Osteoblast (primary cell): ENCODE results near the gene ALKBH4. TPM values are rescaled to one million over a fixed set of nuclear protein-coding genes. Genes with fewer than 3 reads are reported as not detected.

Experiments
- DNase-seq: peaks from one replicate; pipeline ENCODE4 v3.0.0; 2011; ENCODE audit warnings: low spot score, mixed read lengths; ENCODE audit not compliant: insufficient read length; ENCODE audit errors: missing footprints
- H2AFZ ChIP-seq: 2 replicates; pipeline ENCODE4 v1.6.0; 2011; ENCODE audit warnings: mild to moderate bottlenecking, low read length
- H3K27ac ChIP-seq: 2 replicates; pipeline ENCODE4 v1.5.1; 2011; ENCODE audit warnings: mild to moderate bottlenecking, low read depth, low read length, moderate library complexity
- H3K27me3 ChIP-seq: 2 replicates; pipeline ENCODE4 v1.6.0; 2012; ENCODE audit warnings: mild to moderate bottlenecking, control low read depth, inconsistent platforms, low read length, moderate library complexity; ENCODE audit not compliant: insufficient read depth
- H3K36me3 ChIP-seq: 2 replicates; pipeline ENCODE4 v1.5.1; 2011; ENCODE audit warnings: mild to moderate bottlenecking, low read length, control low read depth, moderate library complexity; ENCODE audit not compliant: insufficient read depth
- H3K4me1 ChIP-seq: 2 replicates; pipeline ENCODE4 v1.5.1; 2011; ENCODE audit warnings: mild to moderate bottlenecking, low read length, control low read depth, moderate library complexity; ENCODE audit not compliant: insufficient read depth
- H3K4me2 ChIP-seq: 2 replicates; pipeline ENCODE4 v1.6.0; 2011; ENCODE audit warnings: mild to moderate bottlenecking, low read length; ENCODE audit not compliant: insufficient read depth
- H3K4me3 ChIP-seq: fragments of 200-600 bp; sonication (generic); 3 replicates; pipeline ENCODE4 v1.5.1; 2012; ENCODE audit warnings: mild to moderate bottlenecking, low read length, inconsistent platforms; ENCODE audit not compliant: insufficient read depth
- H3K79me2 ChIP-seq: 2 replicates; pipeline ENCODE4 v1.6.0; 2012; ENCODE audit warnings: mild to moderate bottlenecking, low read length, control low read depth, inconsistent platforms; ENCODE audit not compliant: insufficient read depth
- H3K9me3 ChIP-seq: 2 replicates; pipeline ENCODE4 v1.5.1; 2011; ENCODE audit warnings: low read depth, low read length, control low read depth
- H4K20me1 ChIP-seq: 2 replicates; pipeline ENCODE4 v1.6.0; 2012; ENCODE audit warnings: mild to moderate bottlenecking, low read length, control low read depth; ENCODE audit not compliant: insufficient read depth
- total RNA-seq: library from RNA; depleted of rRNA; stranded (reverse); fragments of >200 nt; gene quantifications from 2 replicates; pipeline ENCODE4 v1.2.3, GENCODE V29; 2012
- TF ChIP-seq, protein P1 (sequence below): IDR thresholded peaks from 2 replicates; pipeline ENCODE4 v1.5.1; 2011; ENCODE audit warnings: mild to moderate bottlenecking, low read depth, low read length, moderate library complexity; ENCODE audit errors: extremely low read depth

Gene ALKBH4
- total RNA-seq, 1 donor, result 16.3 TPM

GRCh38 chr7:102421706-102422240, 42.9 kb downstream of the ALKBH4 start:
- no peaks in the 10 kb centered on the region for H3K4me1 ChIP-seq
- no peak overlapping the region for H3K27ac ChIP-seq
- H3K9me3 ChIP-seq, result no peaks in the 10 kb centered on the region
- peaks cover 3% of the 10 kb centered on the region for H3K79me2 ChIP-seq
- H2AFZ ChIP-seq, result no peak overlapping the region
- no peaks in the 10 kb centered on the region for H3K27me3 ChIP-seq
- H3K36me3 ChIP-seq, result peaks cover 48% of the 10 kb centered on the region
- no peak overlapping the region for H3K4me2 ChIP-seq
- DNase-seq, result no peak
- TF ChIP-seq, protein P1, sequence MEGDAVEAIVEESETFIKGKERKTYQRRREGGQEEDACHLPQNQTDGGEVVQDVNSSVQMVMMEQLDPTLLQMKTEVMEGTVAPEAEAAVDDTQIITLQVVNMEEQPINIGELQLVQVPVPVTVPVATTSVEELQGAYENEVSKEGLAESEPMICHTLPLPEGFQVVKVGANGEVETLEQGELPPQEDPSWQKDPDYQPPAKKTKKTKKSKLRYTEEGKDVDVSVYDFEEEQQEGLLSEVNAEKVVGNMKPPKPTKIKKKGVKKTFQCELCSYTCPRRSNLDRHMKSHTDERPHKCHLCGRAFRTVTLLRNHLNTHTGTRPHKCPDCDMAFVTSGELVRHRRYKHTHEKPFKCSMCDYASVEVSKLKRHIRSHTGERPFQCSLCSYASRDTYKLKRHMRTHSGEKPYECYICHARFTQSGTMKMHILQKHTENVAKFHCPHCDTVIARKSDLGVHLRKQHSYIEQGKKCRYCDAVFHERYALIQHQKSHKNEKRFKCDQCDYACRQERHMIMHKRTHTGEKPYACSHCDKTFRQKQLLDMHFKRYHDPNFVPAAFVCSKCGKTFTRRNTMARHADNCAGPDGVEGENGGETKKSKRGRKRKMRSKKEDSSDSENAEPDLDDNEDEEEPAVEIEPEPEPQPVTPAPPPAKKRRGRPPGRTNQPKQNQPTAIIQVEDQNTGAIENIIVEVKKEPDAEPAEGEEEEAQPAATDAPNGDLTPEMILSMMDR, result no peak
- peaks cover 15% of the 10 kb centered on the region for H4K20me1 ChIP-seq
- H3K4me3 ChIP-seq, result no peak overlapping the region

DNA sequence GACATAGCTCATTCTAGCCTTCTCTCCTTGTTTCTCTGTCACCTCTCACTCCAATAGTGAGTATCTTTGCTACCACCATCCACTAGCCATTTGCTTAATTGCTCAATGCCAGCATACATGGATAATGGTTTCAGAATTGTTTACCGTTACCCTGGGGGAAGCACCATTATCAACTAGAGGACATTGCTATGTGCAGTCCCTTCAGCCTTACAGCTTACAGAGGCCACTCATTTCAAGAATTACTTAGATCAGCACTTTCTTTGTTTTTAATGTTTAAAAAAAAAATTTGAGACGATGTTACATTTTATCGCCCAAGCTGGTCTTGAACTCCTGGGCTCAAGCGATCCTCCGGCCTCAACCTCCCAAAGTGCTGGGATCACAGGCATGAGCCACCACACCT, 46.1 kb downstream of the ALKBH4 start:
- DNase-seq, result no peak
- no peaks in the 10 kb centered on the region for H3K9me3 ChIP-seq
- H3K4me2 ChIP-seq, result no peak overlapping the region
- TF ChIP-seq, protein P1, result no peak
- no peak overlapping the region for H2AFZ ChIP-seq
- H3K36me3 ChIP-seq, result peaks cover 41% of the 10 kb centered on the region
- H3K27me3 ChIP-seq, result no peaks in the 10 kb centered on the region
- H3K79me2 ChIP-seq, result peaks cover 3% of the 10 kb centered on the region
- no peaks in the 10 kb centered on the region for H3K4me1 ChIP-seq
- H3K4me3 ChIP-seq, result no peak overlapping the region
- peaks cover 5% of the 10 kb centered on the region for H4K20me1 ChIP-seq
- no peak overlapping the region for H3K27ac ChIP-seq

GRCh38 chr7:102417105-102417504, 47.6 kb downstream of the ALKBH4 start:
- Histone ChIP-seq H3K4me3 (no peak overlapping the region), H3K36me3 (peaks cover 47% of the 10 kb centered on the region), H4K20me1 (peaks cover 13% of the 10 kb centered on the region), H3K4me1 (no peaks in the 10 kb centered on the region), H2AFZ (no peak overlapping the region), H3K27ac (no peak overlapping the region), H3K27me3 (no peaks in the 10 kb centered on the region), H3K4me2 (no peak overlapping the region), H3K79me2 (peaks cover 10% of the 10 kb centered on the region), H3K9me3 (no peaks in the 10 kb centered on the region)
- TF ChIP-seq, protein P1, result no peak
- no peak for DNase-seq

- H3K36me3 ChIP-seq, result peaks cover 53% of the 10 kb centered on the region
- peaks cover 13% of the 10 kb centered on the region for H3K79me2 ChIP-seq
- TF ChIP-seq, protein P1, result no peak
These were observed 48.3 kb downstream of the ALKBH4 start for GRCh38 chr7:102416406-102416805.

More at GRCh38 chr7:102416406-102416805, 48.3 kb downstream of the ALKBH4 start:
- Histone ChIP-seq H3K4me3 (no peak overlapping the region), H3K27ac (no peak overlapping the region), H3K27me3 (no peaks in the 10 kb centered on the region), H3K4me2 (no peak overlapping the region), H2AFZ (no peak overlapping the region), H4K20me1 (peaks cover 14% of the 10 kb centered on the region), H3K4me1 (no peaks in the 10 kb centered on the region), H3K9me3 (no peaks in the 10 kb centered on the region)
- DNase-seq, result no peak
